Prostate gland (tissue), 2 donors: ENCODE results near the gene GSTM3.

Source experiments
- CTCF ChIP-seq, 4 experiments: fragments of 200-600 bp in 2 of 4; fragments of 450-650 bp in 2 of 4; sonication (generic) in 2 of 4; IDR thresholded peaks; 1 replicate in 3 of 4; 2 replicates in 1 of 4; pipeline ENCODE4 v1.5.1; 2016 to 2019; ENCODE audit warnings: antibody characterized with exemption in 4 of 4, mild to moderate bottlenecking in 2 of 4, moderate library complexity in 2 of 4
- POLR2A ChIP-seq: fragments of 450-650 bp; IDR thresholded peaks from one replicate; pipeline ENCODE4 v1.6.1; 2016; ENCODE audit warnings: antibody characterized with exemption, mild to moderate bottlenecking
- POLR2AphosphoS5 ChIP-seq: sonication (generic); formaldehyde crosslinking; IDR thresholded peaks from one replicate; pipeline ENCODE4 v1.6.1; 2017; ENCODE audit warnings: antibody characterized with exemption

- TF ChIP-seq POLR2AphosphoS5 (no peak), CTCF (IDR thresholded peaks at IDR 0.05) (no peak), POLR2A (no peak)
Measured at GRCh38 chr1:109712321-109712864, 28.4 kb downstream of the GSTM3 start.
